Activated CD4-positive, alpha-beta T cell treated with anti-CD3 and anti-CD28 coated beads, Interleukin-2, Interleukin-4, amounts not matched to agents 100 ng/mL and 50 ng/mL, durations not matched to agents 16 hours and 8 hours (primary cell): ENCODE results near the gene ZNF574.

Experiments
- DNase-seq: peaks from one replicate; pipeline ENCODE4 v3.0.0-alpha.2; 2020; ENCODE audit warnings: low spot score

ZNF574 gene

GRCh38 chr19:42126574-42126973 is 50.6 kb downstream of the ZNF574 start:
- no peak for DNase-seq

- no peak for DNase-seq
Observed at GRCh38 chr19:42129399-42130253, 53.7 kb downstream of the ZNF574 start.

GRCh38 chr19:42130254-42130573 is 54.2 kb downstream of the ZNF574 start:
- DNase-seq = no peak
